ENCODE measurements around the gene UBE2QL1.

The UBE2QL1 gene

GRCh38 chr5:6454628-6455053, 6.0 kb downstream of the UBE2QL1 start:
- DNase-seq (ENCODE audit: low read depth in 2 of 2), result no peak

DNA sequence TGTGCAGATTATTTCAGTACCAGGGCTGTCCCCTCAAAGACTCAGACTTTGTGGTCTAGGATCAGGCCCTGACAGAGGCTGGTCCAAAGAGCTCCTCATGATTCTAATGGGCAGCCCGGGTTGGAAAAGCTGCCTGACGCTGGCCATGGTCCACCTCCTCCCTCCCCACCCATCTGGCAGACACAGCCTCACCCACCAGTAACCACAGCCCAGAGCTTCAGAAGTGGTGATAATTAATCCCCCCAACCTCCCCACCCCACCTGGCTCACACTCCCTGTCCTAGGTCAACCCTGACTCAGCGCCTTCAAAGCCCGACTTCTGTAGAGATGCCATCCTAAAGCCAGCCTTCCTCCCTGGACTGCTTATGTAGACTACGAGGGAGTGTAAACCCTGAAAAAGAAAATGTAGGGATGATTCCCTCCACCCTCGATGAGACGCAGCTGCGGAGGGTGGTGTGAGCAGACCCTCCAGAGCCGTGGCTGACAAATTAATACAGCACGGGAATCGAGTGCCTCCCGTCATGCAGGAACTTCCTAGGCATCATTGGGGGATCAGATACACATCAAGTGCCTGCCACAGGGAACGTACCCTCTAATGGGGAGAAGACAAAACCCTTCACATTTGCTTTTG, 7.0 kb downstream of the UBE2QL1 start:
- no peak for DNase-seq (ENCODE audit: low read depth in 2 of 2)

DNA sequence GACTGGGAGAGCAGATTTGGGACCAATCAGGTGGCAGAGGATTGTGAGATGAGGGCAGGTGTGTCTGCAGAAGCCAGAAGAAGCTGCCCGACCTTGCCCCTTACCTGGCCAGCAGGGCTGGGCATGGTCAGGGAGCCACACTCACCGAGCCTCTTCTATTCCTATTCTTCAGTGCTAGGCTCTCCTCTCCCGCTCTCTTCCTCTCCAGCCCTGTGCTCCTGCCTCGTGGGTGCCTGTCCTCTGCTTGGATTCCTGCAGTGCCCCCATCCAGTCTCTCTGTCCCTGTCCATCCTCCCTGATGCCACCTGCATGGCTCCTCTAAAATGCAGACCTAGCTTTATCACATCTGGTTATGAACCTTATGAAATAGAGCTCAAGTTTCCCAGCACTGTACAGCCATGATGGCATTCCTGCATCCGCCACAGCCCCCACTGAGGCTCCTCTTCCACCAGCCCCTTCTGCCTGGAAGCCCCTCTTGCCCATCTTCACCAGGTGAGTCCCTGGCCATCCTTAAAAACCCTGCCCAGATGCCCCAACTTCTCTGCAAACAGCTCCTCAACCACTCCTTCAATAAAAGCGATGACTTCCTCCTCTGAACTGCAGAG, 8.2 kb downstream of the UBE2QL1 start:
- DNase-seq (ENCODE audit: low read depth in 2 of 2), result no peak

GRCh38 chr5:6457592-6457991, 8.9 kb downstream of the UBE2QL1 start:
- DNase-seq (ENCODE audit: low read depth in 2 of 2), result no peak

- DNase-seq (ENCODE audit: low read depth in 2 of 2), result no peak
These were observed 10.2 kb downstream of the UBE2QL1 start for GRCh38 chr5:6458833-6459232.

DNA sequence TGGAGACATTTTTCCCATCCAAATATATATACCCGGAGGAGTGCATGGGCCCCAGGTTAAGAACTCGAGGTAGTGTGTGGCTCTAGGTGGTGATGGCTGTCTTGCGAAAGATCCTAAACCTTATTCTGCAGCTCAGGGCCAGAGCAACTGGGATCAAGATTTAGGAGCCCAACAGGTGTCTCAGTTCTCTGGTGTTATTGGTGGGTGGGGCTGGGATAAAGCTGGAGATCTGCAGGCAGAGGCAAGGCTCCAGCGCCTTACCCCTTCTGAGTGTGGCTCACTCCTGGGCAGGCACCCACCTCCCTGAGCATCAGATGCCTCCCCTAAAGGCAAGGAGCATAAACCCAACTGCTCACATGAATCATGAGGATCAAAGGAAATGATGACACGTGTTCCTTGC, 11.2 kb downstream of the UBE2QL1 start:
- DNase-seq (ENCODE audit: low read depth in 2 of 2), result no peak

DNA sequence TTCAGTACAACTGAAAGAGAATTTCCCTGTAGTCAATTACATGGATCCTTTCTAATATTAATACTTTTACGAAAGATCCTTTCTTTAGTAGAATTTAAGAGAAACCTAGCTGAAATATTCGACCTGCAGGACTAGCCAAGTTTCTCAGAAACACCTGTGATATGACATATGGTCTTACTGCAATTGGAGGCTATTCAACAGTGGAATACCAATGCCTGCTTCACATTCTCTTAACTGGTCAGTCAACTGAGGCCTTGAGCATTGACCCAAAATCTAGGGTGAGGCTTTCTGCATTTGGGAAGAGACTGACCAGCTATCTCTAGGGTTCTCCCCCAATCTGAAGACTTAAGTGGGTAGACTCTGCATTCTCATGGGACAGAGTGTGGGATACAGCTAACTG, 12.3 kb downstream of the UBE2QL1 start:
- no peak for DNase-seq (ENCODE audit: low read depth in 2 of 2)

- no peak for DNase-seq (ENCODE audit: low read depth in 2 of 2)
These were observed 13.4 kb downstream of the UBE2QL1 start for GRCh38 chr5:6461793-6462650.

DNA sequence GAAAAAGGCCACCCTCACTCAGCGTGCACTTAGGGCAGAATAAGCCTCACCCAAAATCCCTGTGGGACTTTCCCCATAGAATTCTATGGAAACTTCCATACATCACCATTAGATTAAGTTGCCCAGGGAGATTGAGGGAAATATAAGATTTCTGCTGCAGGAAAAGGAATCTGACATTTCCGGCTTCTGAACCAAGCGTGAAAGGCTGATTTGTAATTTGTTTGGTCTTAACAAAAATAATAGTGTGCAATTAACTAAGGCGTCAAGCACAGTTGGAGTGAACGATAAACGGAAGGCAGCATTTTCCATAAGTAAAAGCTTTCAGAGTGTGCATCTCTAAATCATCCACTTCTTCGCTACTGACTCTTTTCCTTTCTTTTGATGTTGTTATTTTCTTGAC, 14.0 kb downstream of the UBE2QL1 start:
- DNase-seq (ENCODE audit: low read depth in 2 of 2), result no peak

DNA sequence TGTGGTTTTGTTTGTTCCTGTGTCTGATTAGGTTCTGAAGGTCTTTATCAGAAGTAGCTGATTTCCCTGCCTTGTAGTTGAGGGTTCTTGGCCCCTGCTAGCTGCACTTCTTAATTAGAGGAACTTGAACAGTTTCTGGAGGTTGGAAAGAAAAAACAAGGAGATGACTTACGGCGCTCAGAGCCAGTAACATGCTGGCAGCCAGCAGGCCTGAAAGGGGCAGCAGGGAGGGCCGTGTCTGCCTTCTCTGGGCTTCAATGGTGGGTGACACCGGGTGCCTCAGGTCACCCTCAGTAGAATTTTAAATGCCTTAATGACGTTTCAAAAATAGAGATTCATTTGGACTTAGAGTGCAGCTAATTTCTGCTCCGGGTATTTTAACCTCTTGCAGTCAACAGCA, 15.8 kb downstream of the UBE2QL1 start:
- DNase-seq (ENCODE audit: low read depth in 2 of 2), result no peak

- no peak for DNase-seq (ENCODE audit: low read depth in 2 of 2)
These were observed 17.5 kb downstream of the UBE2QL1 start for GRCh38 chr5:6465831-6466790.

GRCh38 chr5:6466975-6467567, 18.4 kb downstream of the UBE2QL1 start:
- no peak for DNase-seq (ENCODE audit: low read depth in 2 of 2)

DNA sequence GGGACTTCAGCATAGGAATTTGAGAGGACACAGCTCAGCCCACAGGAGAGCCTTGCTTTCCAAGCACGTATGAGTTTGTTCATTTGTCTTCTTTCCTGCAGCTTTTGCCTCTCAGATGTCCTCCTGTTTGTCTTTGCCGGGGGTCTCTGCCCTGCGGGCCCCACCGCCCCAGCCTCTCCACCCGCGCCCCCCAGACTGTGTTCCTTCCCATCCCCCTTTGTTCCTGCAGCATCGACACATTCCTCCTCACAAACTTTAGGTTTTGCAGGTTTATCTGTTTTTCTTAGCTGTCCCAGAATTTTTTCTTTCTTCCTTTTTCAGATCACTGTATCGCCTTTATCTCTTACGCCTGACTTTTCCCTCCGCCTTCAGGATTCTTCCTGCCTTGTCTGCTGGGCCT, 18.9 kb downstream of the UBE2QL1 start:
- DNase-seq (ENCODE audit: low read depth in 2 of 2), result no peak

DNA sequence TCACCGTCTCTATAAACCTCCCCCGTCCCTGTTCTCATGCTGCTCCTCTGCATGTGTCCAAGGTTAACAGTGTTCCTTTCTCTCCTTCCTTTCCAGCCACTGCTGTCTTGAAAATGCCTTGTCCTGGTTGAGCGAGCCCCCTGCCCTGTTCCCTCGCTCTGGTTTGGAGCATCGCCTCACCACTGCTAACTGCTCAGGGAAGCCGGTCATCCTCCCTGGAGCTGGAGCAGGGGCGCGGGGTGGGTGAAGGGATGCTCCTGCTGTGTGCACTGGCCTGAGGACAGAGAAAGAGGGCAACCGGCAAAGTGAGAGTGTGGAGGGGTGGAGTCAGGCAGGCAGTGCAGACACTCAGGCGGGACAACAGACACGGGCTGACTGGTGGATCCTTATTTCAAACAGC, 19.4 kb downstream of the UBE2QL1 start:
- no peak for DNase-seq (ENCODE audit: low read depth in 2 of 2)

- DNase-seq (ENCODE audit: low read depth in 2 of 2), result no peak
These were observed 20.2 kb downstream of the UBE2QL1 start for GRCh38 chr5:6468870-6469269.

- no peak for DNase-seq (ENCODE audit: low read depth in 2 of 2)
These were observed 21.2 kb downstream of the UBE2QL1 start for GRCh38 chr5:6469836-6470235.

DNA sequence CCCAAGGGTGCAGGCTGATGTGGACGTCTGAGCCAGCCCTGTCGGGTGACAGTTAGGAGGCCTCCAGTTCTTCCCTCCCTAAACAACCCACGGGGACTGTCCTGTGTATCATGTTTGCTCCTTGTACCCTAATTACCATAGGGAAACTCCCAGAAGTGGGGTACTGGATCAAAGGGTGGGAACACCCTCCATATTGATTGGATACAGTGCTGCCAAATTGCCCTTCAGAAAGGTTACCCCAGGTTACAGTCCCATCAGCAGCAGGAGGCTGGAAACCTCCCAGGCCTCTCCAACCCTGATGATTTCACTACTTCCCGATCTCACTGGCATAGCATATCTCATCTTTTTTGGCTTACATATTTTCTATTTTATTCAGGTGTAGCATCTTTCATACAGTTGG, 22.0 kb downstream of the UBE2QL1 start:
- no peak for DNase-seq (ENCODE audit: low read depth in 2 of 2)

DNA sequence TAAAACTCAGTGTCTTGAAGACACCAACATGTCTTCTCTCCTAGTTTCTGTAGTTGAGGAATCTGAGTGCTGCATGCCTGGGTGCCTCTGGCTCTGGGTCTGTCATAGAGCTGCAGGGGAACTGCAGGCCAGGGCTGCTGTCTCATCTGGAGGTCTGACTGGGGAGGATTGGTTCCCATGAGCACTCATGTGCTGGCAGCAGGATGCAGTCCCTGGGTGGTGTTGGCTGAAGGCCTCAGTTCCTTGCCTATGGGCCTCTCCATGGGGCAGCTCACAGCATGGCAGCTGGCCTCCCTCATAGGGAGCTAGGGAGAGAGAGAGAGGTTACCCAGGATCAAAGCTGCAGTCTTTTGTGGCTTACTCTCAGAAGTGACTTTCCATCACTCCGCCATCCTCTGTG, 22.6 kb downstream of the UBE2QL1 start:
- no peak for DNase-seq (ENCODE audit: low read depth in 2 of 2)

DNA sequence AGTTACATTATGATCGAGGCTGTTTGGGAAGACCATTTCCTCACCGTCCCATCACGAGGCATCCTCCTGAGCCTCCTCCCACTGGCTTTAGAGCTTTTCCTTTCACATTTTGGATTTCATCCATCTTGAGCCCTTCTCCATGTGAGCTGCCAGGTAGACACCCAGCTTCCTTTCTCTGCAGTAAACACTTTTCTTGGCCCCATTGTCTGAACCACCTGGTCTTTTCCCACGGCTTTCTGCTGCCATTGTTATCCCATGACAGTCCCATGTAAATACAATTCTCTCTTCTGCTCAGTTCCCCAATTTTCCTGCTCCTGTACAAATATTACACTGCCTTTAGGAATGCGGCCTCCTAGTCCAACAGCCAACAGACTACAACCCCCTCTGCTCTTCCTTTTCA, 24.1 kb downstream of the UBE2QL1 start:
- no peak for DNase-seq (ENCODE audit: low read depth in 2 of 2)

DNA sequence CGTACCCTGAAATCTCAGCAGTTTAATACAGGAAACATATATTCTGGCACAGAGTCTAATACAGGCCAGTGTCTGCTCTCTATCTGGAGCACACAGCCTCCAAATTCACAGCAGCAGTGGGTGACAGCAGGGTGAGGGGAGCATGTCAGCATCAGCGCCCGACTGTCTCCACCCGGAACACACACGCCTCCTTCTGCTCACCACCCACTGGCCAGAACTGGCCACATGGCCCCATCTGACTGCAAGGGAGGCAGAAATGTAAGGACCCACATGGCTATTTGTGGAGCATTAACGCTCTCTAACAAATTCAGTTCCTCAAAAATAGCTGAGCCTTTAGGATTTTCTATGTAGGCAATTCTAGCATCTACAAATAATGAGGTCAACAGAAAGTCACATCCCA, 24.6 kb downstream of the UBE2QL1 start:
- no peak for DNase-seq (ENCODE audit: low read depth in 2 of 2)

DNA sequence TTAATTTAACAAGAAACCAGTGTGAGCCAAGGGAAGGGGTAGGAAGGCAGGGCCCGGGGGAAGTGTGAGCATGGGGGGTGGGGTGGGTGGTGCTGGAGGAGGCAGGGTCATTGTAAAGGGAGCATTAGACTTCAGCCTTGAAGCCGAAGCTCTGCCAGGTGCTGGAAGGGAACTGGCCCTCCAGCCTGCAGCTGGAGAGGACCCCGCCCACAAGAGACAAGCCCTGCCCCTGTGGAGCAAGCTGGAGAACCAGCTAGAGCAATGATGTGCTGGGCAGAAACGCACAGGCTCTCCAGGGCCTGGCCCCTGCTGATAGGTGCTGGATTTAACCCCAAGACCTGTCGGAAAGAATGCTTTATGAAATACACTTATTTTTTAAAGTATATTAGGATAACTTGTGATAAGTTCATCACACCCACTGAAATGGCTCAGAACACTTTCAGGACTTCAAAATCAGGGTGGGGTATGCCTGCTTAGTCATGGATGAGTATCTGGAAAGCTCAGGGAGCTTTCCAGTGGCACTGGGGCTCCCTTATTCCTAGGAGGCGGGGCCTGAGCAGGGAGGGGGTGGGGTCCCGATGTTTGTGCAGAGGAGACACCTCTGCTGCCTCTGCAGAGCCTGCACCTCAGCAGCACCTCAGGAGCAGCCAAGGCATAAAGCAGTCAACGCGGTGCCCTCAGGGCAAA, 27.1 kb downstream of the UBE2QL1 start:
- no peak for DNase-seq (ENCODE audit: low read depth in 2 of 2)
